GM10847 (cell line): Measurements from ENCODE around the gene DGKD.

Experiments
- POLR2A ChIP-seq: IDR thresholded peaks from 2 replicates; pipeline ENCODE4 v1.6.1; 2011; ENCODE audit not compliant: insufficient read length; ENCODE audit errors: extremely low read depth

Gene DGKD

DNA sequence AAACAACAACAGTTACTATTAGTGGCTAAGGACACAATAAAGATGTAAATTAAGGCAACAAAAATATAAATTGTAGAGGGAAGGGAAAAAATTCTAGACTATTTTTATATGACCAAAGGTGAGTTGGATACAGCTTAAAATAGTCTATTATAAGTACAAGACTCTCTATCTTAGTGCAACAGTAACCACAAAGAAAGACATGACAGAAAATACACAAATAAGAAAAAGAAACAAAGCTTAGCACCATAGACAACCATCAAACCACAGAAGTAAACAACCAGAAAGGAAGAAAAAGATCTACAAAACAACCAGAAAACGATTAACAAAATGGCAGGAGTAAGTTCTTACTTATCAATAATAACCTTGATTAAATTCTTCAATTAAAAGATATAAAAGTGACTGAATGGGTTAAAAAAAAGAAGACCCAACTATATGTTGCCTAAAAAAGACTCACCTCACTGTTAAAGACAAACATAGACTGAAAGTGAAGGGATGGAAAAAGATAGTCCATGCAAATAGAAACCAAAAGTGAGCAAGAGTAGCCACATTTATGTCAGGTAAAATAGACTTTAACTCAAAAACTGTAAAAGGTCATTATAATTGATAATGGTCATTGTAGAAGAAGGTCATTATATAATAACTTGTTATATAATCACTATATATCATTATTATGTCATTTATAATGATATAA lies 149.8 kb downstream of the DGKD start:
- TF ChIP-seq POLR2A = no peak

DNA sequence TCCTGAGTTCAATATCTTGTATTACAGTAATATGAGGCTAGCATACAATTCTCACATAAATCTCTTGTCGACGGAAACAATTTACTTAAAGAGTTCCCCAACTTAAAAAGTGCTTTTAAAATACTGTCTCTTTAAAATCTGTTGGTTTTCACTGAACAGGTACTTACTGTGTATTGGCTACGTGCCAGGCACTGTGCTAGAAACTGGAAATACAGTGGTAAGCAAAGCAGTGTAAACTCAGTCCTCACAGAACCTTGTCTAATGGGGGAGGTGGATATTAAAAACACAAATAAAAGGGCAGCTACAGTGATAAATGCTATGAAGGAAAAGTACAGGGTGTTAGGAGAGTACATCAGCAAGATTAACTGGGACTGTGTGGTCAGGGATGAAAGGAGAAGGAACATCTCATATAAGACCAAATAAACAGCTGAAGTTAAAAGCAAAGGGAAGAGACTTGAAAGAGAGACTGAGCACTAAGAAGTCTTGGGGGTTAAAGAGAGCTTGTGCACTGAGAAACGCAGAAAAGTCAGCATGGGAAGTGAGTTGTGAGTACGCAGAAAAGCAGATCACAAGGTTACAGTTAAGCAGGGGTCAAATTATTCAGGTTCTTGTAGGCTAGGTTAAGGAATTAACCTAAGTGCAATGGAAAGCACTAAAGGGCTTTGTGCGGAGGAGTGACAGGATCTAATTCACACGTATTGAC lies 159.8 kb downstream of the DGKD start:
- no peak for TF ChIP-seq POLR2A

DNA sequence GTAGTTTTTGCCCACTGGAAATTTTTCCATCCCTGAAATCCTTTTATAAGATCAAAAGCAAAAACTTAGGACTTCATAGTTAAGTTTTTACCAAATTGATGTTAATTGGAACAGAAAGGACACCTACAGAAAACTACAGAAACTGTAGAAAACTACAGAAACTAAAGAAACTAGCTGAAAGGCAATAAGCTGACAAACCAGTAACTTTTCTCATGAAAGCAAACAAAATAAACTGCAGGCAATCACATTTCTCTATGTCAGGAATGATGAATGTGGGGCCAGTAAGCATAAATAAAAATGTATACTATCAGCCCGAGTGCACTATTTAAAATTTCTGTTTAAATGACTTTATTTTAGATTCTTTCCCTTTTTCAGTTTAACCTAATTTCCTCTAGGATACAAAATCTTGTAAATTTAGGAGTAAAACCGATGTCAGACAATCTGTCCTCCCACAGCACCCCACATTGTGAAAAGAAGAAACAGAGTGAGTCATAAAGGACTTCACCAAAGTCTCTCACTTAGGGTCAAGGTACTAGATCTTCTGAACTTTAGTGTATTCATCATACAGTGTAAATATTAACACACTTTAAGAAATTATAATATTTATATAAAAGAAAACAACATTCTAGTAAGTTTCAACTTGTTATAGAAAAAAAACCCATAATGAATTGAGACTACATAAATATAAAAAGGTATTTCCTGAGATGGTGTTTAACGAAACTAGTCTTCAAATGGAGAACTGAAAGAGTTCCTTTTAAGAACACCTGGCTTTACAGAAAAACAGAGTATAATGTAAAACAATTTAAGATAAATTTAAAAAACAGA lies 165.7 kb downstream of the DGKD start:
- no peak for TF ChIP-seq POLR2A
